HUDEP-2 (cell line): ENCODE measurements around the gene MUC5B.
A peak's percentile ranks its signal among the peaks of the same experiment; 100 is the strongest.
"Not testable (repeated sequence)": the region's sequence is repeated elsewhere in the genome, so short reads cannot be mapped to it uniquely, and the experiment has no call there.

Source experiments
- DNase-seq, 76 experiments: peaks; one replicate each; lab custom pipeline; 2025; ENCODE audit not compliant: unreplicated experiment in 76 of 76; lab: John Stamatoyannopoulos, UW

MUC5B gene

GRCh38 chr11:1201395-1202153, 21.3 kb upstream of the MUC5B start:
- DNase-seq = no peak

GRCh38 chr11:1202154-1202775, 20.6 kb upstream of the MUC5B start:
- peak in 1 of 76 experiments; percentile 3 for DNase-seq

- DNase-seq = peak in 27 of 76 experiments; percentile 2 to 50 (median 20)
Measured at GRCh38 chr11:1202776-1203504, 19.9 kb upstream of the MUC5B start.

- no peak for DNase-seq
Measured at GRCh38 chr11:1203505-1204271, 19.2 kb upstream of the MUC5B start.

GRCh38 chr11:1204381-1205101, 18.3 kb upstream of the MUC5B start:
- DNase-seq = no peak

GRCh38 chr11:1205121-1205986, 17.5 kb upstream of the MUC5B start:
- DNase-seq = no peak

- no peak for DNase-seq
Measured at GRCh38 chr11:1205987-1206331, 16.9 kb upstream of the MUC5B start.

GRCh38 chr11:1206391-1207271, 16.2 kb upstream of the MUC5B start:
- DNase-seq = no peak

- DNase-seq = no peak
Measured at GRCh38 chr11:1207401-1208143, 15.3 kb upstream of the MUC5B start.

- DNase-seq = no peak
Measured at GRCh38 chr11:1208144-1208393, 14.8 kb upstream of the MUC5B start.

- no peak for DNase-seq
Measured at GRCh38 chr11:1208394-1209261, 14.2 kb upstream of the MUC5B start.

GRCh38 chr11:1209371-1210057, 13.4 kb upstream of the MUC5B start:
- DNase-seq = no peak

GRCh38 chr11:1211838-1212237, 11.0 kb upstream of the MUC5B start:
- no peak for DNase-seq

- DNase-seq = not testable (repeated sequence)
Measured at GRCh38 chr11:1215826-1216225, 7.0 kb upstream of the MUC5B start.

- no peak for DNase-seq
Measured at GRCh38 chr11:1217151-1217550, 5.7 kb upstream of the MUC5B start.

GRCh38 chr11:1218256-1218787, 4.5 kb upstream of the MUC5B start:
- DNase-seq = no peak
